CD4-positive, alpha-beta memory T cell (primary cell): ENCODE data around the gene RYR1. TPM values are rescaled to one million over a fixed set of nuclear protein-coding genes. Genes with fewer than 3 reads are reported as not detected.
"Not testable (repeated sequence)": the region's sequence is repeated elsewhere in the genome, so short reads cannot be mapped to it uniquely, and the experiment has no call there.

Experiments
- CTCF ChIA-PET: fragments of 350-600 bp; sonication (Branson Sonifier 250); formaldehyde crosslinking; loops from one replicate; lab custom pipeline; 2021; ENCODE audit warnings: inconsistent platforms; ENCODE audit not compliant: partially characterized antibody; lab: Charles Lee
- POLR2A ChIA-PET: fragments of 350-600 bp; sonication (Branson Sonifier 250); formaldehyde crosslinking; loops from one replicate; lab custom pipeline; 2021; ENCODE audit not compliant: partially characterized antibody; lab: Charles Lee
- DNase-seq, 5 donors: peaks; one replicate each; pipeline versions ENCODE4 v3.0.0 to v3.0.0-alpha.2; 2020 to 2022; ENCODE audit warnings: mixed read lengths in 1 of 5
- H3K27ac ChIP-seq: one replicate; pipeline ENCODE4 v1.7.0; 2013; ENCODE audit warnings: low read depth, low read length
- H3K27me3 ChIP-seq: 2 replicates; pipeline ENCODE4 v1.7.0; 2013; ENCODE audit warnings: mild to moderate bottlenecking, low read length, moderate library complexity; ENCODE audit not compliant: insufficient read depth
- H3K36me3 ChIP-seq: 2 replicates; pipeline ENCODE4 v1.7.0; 2013; ENCODE audit warnings: mild to moderate bottlenecking, low read length, moderate library complexity; ENCODE audit not compliant: insufficient read depth
- H3K4me1 ChIP-seq: 2 replicates; pipeline ENCODE4 v1.7.0; 2013; ENCODE audit warnings: mild to moderate bottlenecking, low read length, moderate library complexity; ENCODE audit not compliant: insufficient read depth
- H3K4me3 ChIP-seq, 2 donors: one replicate each; pipeline ENCODE4 v1.7.0; 2013; ENCODE audit warnings: low read length in 2 of 2, mild to moderate bottlenecking in 1 of 2
- H3K9me3 ChIP-seq, 2 donors: one replicate each; pipeline ENCODE4 v1.7.0; 2013; ENCODE audit warnings: low read length in 2 of 2, control low read depth in 1 of 2; ENCODE audit not compliant: control insufficient read depth in 1 of 2
- H3K27ac Mint-ChIP-seq, 7 donors: one replicate each; pipeline ENCODE4 v1.8.0; 2020 to 2021; ENCODE audit warnings: mixed read lengths in 7 of 7, mild to moderate bottlenecking in 6 of 7, inconsistent platforms in 3 of 7, moderate library complexity in 3 of 7
- H3K27me3 Mint-ChIP-seq, 2 donors: one replicate each; pipeline ENCODE4 v1.8.0; 2020 to 2021; ENCODE audit warnings: mixed read lengths in 2 of 2
- H3K36me3 Mint-ChIP-seq, 2 donors: one replicate each; pipeline ENCODE4 v1.8.0; 2020 to 2021; ENCODE audit warnings: mixed read lengths in 2 of 2, inconsistent platforms in 1 of 2, mild to moderate bottlenecking in 1 of 2
- H3K4me1 Mint-ChIP-seq, 4 donors: one replicate each; pipeline ENCODE4 v1.8.0; 2020 to 2021; ENCODE audit warnings: mixed read lengths in 4 of 4, mild to moderate bottlenecking in 1 of 4
- H3K4me3 Mint-ChIP-seq, 8 donors: one replicate each; pipeline ENCODE4 v1.8.0; 2020 to 2021; ENCODE audit warnings: mixed read lengths in 8 of 8, mild to moderate bottlenecking in 7 of 8, moderate library complexity in 6 of 8, inconsistent platforms in 3 of 8
- H3K9me3 Mint-ChIP-seq, 8 donors: one replicate each; pipeline ENCODE4 v1.8.0; 2020 to 2021; ENCODE audit warnings: mixed read lengths in 8 of 8, mild to moderate bottlenecking in 5 of 8, inconsistent platforms in 3 of 8, moderate library complexity in 1 of 8
- intact Hi-C: fragments of 100-400 bp; cut with micrococcal nuclease; formaldehyde crosslinking; loops from one replicate; pipeline ENCODE4 v1.15.1; 2023
- polyA plus RNA-seq, 2 donors: library from polyadenylated mRNA; unstranded; fragments of 300-500 nt; fragmentation: Illumina TruSeq; gene quantifications; one replicate each; pipeline ENCODE4 v1.2.3, GENCODE V29; 2021
- total RNA-seq, 2 experiments: library from RNA; stranded (reverse); gene quantifications; one replicate each; pipeline ENCODE4 v1.2.3, GENCODE V29; 2021

The RYR1 gene
- total and polyA plus RNA-seq, 4 experiments from 2014 or later, result 0.02 to 6.2 (median 2.7) TPM

- Histone ChIP-seq H3K27me3 (no peaks in the 10 kb centered on the region), H3K27ac (no peak overlapping the region), H3K9me3 (no peaks in the 10 kb centered on the region), H3K36me3 (no peaks in the 10 kb centered on the region), H3K4me3 (no peak overlapping the region), H3K4me1 (no peaks in the 10 kb centered on the region)
- ChIA-PET POLR2A (no interaction called here), CTCF (no interaction called here)
- peaks cover 0 to 4% (median 0%) of the 10 kb centered on the region in 8 donors for H3K9me3 Mint-ChIP-seq
- no peak overlapping the region for H3K27ac Mint-ChIP-seq
- intact Hi-C loops, result no loop called here
- DNase-seq, result no peak
- no peaks in the 10 kb centered on the region for H3K36me3 Mint-ChIP-seq
- no peak overlapping the region for H3K4me3 Mint-ChIP-seq
- peaks cover 6 to 11% of the 10 kb centered on the region in 2 donors for H3K27me3 Mint-ChIP-seq
- H3K4me1 Mint-ChIP-seq, result no peaks in the 10 kb centered on the region
Measured at GRCh38 chr19:38466050-38466449, 32.6 kb downstream of the RYR1 start.

GRCh38 chr19:38467541-38468525 is 34.3 kb downstream of the RYR1 start:
- Mint-ChIP-seq H3K4me1 (no peaks in the 10 kb centered on the region), H3K36me3 (no peaks in the 10 kb centered on the region), H3K9me3 (peaks cover 0 to 4% (median 0%) of the 10 kb centered on the region in 8 donors), H3K27ac (no peak overlapping the region), H3K27me3 (peaks cover 6 to 13% of the 10 kb centered on the region in 2 donors), H3K4me3 (no peak overlapping the region)
- Histone ChIP-seq H3K36me3 (no peaks in the 10 kb centered on the region), H3K4me3 (no peak overlapping the region), H3K4me1 (no peaks in the 10 kb centered on the region), H3K9me3 (no peaks in the 10 kb centered on the region), H3K27ac (no peak overlapping the region), H3K27me3 (no peaks in the 10 kb centered on the region)
- intact Hi-C loops, result no loop called here
- CTCF ChIA-PET, result no interaction called here
- POLR2A ChIA-PET, result no interaction called here
- no peak for DNase-seq

DNA sequence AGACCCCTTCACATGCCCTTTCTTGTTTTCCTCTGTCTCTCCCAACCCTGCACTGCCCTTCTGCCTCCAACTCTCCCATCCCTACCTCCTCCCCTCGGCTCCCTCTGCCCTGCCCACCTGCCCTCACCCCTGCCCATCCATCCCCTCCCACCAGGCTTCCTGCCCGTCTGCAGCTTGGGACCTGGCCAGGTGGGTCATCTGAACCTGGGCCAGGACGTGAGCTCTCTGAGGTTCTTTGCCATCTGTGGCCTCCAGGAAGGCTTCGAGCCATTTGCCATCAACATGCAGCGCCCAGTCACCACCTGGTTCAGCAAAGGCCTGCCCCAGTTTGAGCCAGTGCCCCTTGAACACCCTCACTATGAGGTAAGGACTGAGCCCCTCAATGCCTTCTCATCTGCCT is 35.7 kb downstream of the RYR1 start:
- Histone ChIP-seq H3K36me3 (no peaks in the 10 kb centered on the region), H3K4me1 (no peaks in the 10 kb centered on the region), H3K4me3 (no peak overlapping the region), H3K27me3 (no peaks in the 10 kb centered on the region), H3K27ac (no peak overlapping the region), H3K9me3 (no peaks in the 10 kb centered on the region)
- H3K27ac Mint-ChIP-seq, result no peak overlapping the region
- H3K4me1 Mint-ChIP-seq, result no peaks in the 10 kb centered on the region
- H3K27me3 Mint-ChIP-seq, result peaks cover 7 to 12% of the 10 kb centered on the region in 2 donors
- POLR2A ChIA-PET, result interaction anchor here (0.9 kb wide), 1 partner anchor 66 kb away, joined by 3 read pairs; no protein-coding TSS in a partner anchor
- H3K4me3 Mint-ChIP-seq, result no peak overlapping the region
- DNase-seq, result no peak
- no peaks in the 10 kb centered on the region for H3K36me3 Mint-ChIP-seq
- CTCF ChIA-PET, result no interaction called here
- peaks cover 0 to 4% (median 0%) of the 10 kb centered on the region in 8 donors for H3K9me3 Mint-ChIP-seq
- intact Hi-C loops, result no loop called here

- H3K4me3 ChIP-seq, result no peak overlapping the region
- Mint-ChIP-seq H3K4me3 (no peak overlapping the region), H3K36me3 (no peaks in the 10 kb centered on the region), H3K27me3 (peaks cover 1 to 8% of the 10 kb centered on the region in 2 donors), H3K4me1 (no peaks in the 10 kb centered on the region), H3K27ac (peak overlapping the region in 1 of 7 donors; percentile 30), H3K9me3 (no peaks in the 10 kb centered on the region)
- ChIA-PET POLR2A (no interaction called here), CTCF (no interaction called here)
- no peaks in the 10 kb centered on the region for H3K4me1 ChIP-seq
- intact Hi-C loops, result no loop called here
- H3K27me3 ChIP-seq, result no peaks in the 10 kb centered on the region
- no peak for DNase-seq
- H3K27ac ChIP-seq, result no peak overlapping the region
- no peaks in the 10 kb centered on the region for H3K36me3 ChIP-seq
- no peaks in the 10 kb centered on the region for H3K9me3 ChIP-seq
Measured at GRCh38 chr19:38470788-38471480, 37.4 kb downstream of the RYR1 start.

DNA sequence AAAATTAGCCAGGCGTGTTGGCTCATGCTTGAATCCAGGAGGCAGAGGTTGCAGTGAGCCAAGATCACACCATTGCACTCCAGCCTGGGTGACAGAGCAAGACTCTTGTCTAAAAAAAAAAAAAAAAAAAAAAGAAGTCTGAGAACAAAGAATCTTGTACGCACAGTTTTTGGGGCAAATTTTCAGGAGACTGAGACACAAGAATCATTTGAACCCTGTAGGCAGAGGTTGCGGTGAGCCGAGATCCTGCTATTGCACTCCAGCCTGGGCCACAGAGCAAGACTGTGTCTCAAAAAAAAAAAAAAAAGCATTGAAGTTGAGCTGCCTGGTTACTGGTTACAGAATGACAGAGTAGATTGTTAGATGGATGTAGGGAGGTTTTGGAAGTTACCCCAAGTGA is 39.2 kb downstream of the RYR1 start:
- H3K4me1 ChIP-seq, POLR2A ChIA-PET, intact Hi-C loops, H3K36me3 Mint-ChIP-seq, H3K27ac ChIP-seq, H3K4me3 Mint-ChIP-seq, H3K4me1 Mint-ChIP-seq, H3K9me3 Mint-ChIP-seq, H3K9me3 ChIP-seq, H3K27me3 Mint-ChIP-seq, H3K36me3 ChIP-seq, CTCF ChIA-PET, H3K27ac Mint-ChIP-seq, DNase-seq, H3K27me3 ChIP-seq, H3K4me3 ChIP-seq: not testable (repeated sequence)

GRCh38 chr19:38473201-38473600 is 39.7 kb downstream of the RYR1 start:
- Mint-ChIP-seq H3K4me1 (no peaks in the 10 kb centered on the region), H3K36me3 (no peaks in the 10 kb centered on the region), H3K9me3 (no peaks in the 10 kb centered on the region), H3K4me3 (no peak overlapping the region), H3K27ac (no peak overlapping the region), H3K27me3 (peaks cover 1 to 8% of the 10 kb centered on the region in 2 donors)
- Histone ChIP-seq H3K27me3 (no peaks in the 10 kb centered on the region), H3K36me3 (no peaks in the 10 kb centered on the region), H3K4me1 (no peaks in the 10 kb centered on the region), H3K27ac (no peak overlapping the region), H3K4me3 (no peak overlapping the region), H3K9me3 (no peaks in the 10 kb centered on the region)
- intact Hi-C loops, result no loop called here
- DNase-seq, result no peak
- ChIA-PET CTCF (no interaction called here), POLR2A (no interaction called here)

DNA sequence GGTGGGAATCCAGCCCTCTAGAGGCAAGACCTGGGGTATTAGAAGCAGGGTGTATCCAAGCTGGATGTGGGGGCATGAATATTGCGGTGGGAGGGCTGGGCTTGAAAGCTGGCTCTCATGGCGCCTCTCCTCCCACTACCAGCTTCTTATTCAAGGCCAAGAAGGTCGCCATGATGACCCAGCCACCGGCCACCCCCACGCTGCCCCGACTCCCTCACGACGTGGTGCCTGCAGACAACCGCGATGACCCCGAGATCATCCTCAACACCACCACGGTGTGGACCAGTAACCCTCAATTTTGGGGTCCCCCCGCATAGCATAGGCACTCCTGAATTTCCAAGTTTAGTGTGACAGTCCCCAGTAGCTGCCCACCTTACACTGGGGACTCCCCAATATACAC is 41.7 kb downstream of the RYR1 start:
- Mint-ChIP-seq H3K27me3 (peaks cover 1 to 5% of the 10 kb centered on the region in 2 donors), H3K36me3 (no peaks in the 10 kb centered on the region), H3K4me3 (no peak overlapping the region), H3K9me3 (no peaks in the 10 kb centered on the region), H3K4me1 (no peaks in the 10 kb centered on the region), H3K27ac (no peak overlapping the region)
- Histone ChIP-seq H3K27me3 (no peaks in the 10 kb centered on the region), H3K27ac (no peak overlapping the region), H3K36me3 (no peaks in the 10 kb centered on the region), H3K4me3 (no peak overlapping the region), H3K4me1 (no peaks in the 10 kb centered on the region), H3K9me3 (no peaks in the 10 kb centered on the region)
- ChIA-PET CTCF (no interaction called here), POLR2A (no interaction called here)
- DNase-seq, result no peak
- intact Hi-C loops, result no loop called here
